Activated CD8-positive, alpha-beta T cell treated with anti-CD3 and anti-CD28 coated beads for 36 hours (primary cell): ENCODE results near the gene ACAP3. TPM values are rescaled to one million over a fixed set of nuclear protein-coding genes. Genes with fewer than 3 reads are reported as not detected.

Experiments used
- ATAC-seq: fragments of 200-7000 bp; cut with Tn5 transposase; one replicate; pipeline ENCODE4 v1.10.0; 2021; ENCODE audit warnings: mild to moderate bottlenecking, moderate library complexity
- CTCF ChIA-PET: fragments of 350-600 bp; sonication (Branson Sonifier 250); formaldehyde crosslinking; loops from one replicate; lab custom pipeline; 2021; ENCODE audit warnings: antibody characterized with exemption; lab: Charles Lee
- POLR2A ChIA-PET: fragments of 350-600 bp; sonication (Branson Sonifier 250); formaldehyde crosslinking; loops from one replicate; lab custom pipeline; 2021; ENCODE audit warnings: antibody characterized with exemption; lab: Charles Lee
- DNase-seq: peaks from one replicate; pipeline ENCODE4 v3.0.0-alpha.2; 2020
- H3K27ac Mint-ChIP-seq: one replicate; pipeline ENCODE4 v1.8.0; 2021; ENCODE audit warnings: mild to moderate bottlenecking, mixed read lengths
- H3K27me3 Mint-ChIP-seq: one replicate; pipeline ENCODE4 v1.8.0; 2021; ENCODE audit warnings: mixed read lengths
- H3K36me3 Mint-ChIP-seq: one replicate; pipeline ENCODE4 v1.8.0; 2021; ENCODE audit warnings: low read depth, mixed read lengths
- H3K4me1 Mint-ChIP-seq: one replicate; pipeline ENCODE4 v1.8.0; 2021; ENCODE audit warnings: low read depth, mixed read lengths
- H3K4me3 Mint-ChIP-seq: one replicate; pipeline ENCODE4 v1.8.0; 2021; ENCODE audit warnings: mild to moderate bottlenecking, moderate library complexity, mixed read lengths
- H3K9me3 Mint-ChIP-seq: one replicate; pipeline ENCODE4 v1.8.0; 2021; ENCODE audit warnings: mixed read lengths
- CTCF ChIP-seq: fragments of 200-600 bp; IDR thresholded peaks from one replicate; pipeline ENCODE4 v1.8.0; 2022; ENCODE audit warnings: antibody characterized with exemption, mild to moderate bottlenecking
- intact Hi-C: fragments of 100-400 bp; cut with micrococcal nuclease; formaldehyde crosslinking; loops from one replicate; pipeline ENCODE4 v1.10.0; 2022
- total RNA-seq, 2 experiments: library from RNA; stranded (reverse); gene quantifications; one replicate each; pipeline ENCODE4 v1.2.3, GENCODE V29; 2021

ACAP3 gene
- total RNA-seq, 2 experiments from 2014 or later = 41.1 to 42.5 TPM

GRCh38 chr1:1302006-1302430 lies 5.7 kb downstream of the ACAP3 start:
- H3K27me3 Mint-ChIP-seq = no peaks in the 10 kb centered on the region
- H3K9me3 Mint-ChIP-seq = no peaks in the 10 kb centered on the region
- TF ChIP-seq CTCF = peak; percentile 62
- DNase-seq = peak; percentile 33
- ChIA-PET CTCF (interaction anchor here (0.6 to 2.3 kb wide), 2 partner anchors 69 to 180 kb away, joined by 3 to 9 read pairs; no protein-coding TSS in a partner anchor), POLR2A (no interaction called here)
- H3K4me1 Mint-ChIP-seq = peaks cover 23% of the 10 kb centered on the region
- no peak overlapping the region for H3K4me3 Mint-ChIP-seq
- H3K36me3 Mint-ChIP-seq = no peaks in the 10 kb centered on the region
- no peak overlapping the region for H3K27ac Mint-ChIP-seq
- intact Hi-C loops = no loop called here
- no peak for ATAC-seq

- intact Hi-C loops = no loop called here
- Mint-ChIP-seq H3K27me3 (no peaks in the 10 kb centered on the region), H3K27ac (no peak overlapping the region), H3K4me1 (peaks cover 8% of the 10 kb centered on the region), H3K36me3 (no peaks in the 10 kb centered on the region), H3K4me3 (no peak overlapping the region), H3K9me3 (no peaks in the 10 kb centered on the region)
- peak; percentile 51 for TF ChIP-seq CTCF
- DNase-seq (no peak), ATAC-seq (no peak)
- CTCF ChIA-PET = interaction anchor here (0.9 to 2.2 kb wide), 4 partner anchors 9 to 267 kb away, joined by 3 to 7 read pairs (median 4); no protein-coding TSS in a partner anchor
- POLR2A ChIA-PET = interaction anchor here (1.3 kb wide), 1 partner anchor 297 kb away, joined by 4 read pairs; no protein-coding TSS in a partner anchor
Observed at GRCh38 chr1:1300352-1300739, 7.4 kb downstream of the ACAP3 start.

- ChIA-PET CTCF (interaction anchor here (0.9 to 2.2 kb wide), 4 partner anchors 8 to 267 kb away, joined by 3 to 7 read pairs (median 4); no protein-coding TSS in a partner anchor), POLR2A (interaction anchor here (1.3 kb wide), 1 partner anchor 297 kb away, joined by 4 read pairs; no protein-coding TSS in a partner anchor)
- ATAC-seq (peak; percentile 80), DNase-seq (peak; percentile 56)
- H3K4me1 Mint-ChIP-seq = peaks cover 4% of the 10 kb centered on the region
- H3K4me3 Mint-ChIP-seq = no peak overlapping the region
- no peaks in the 10 kb centered on the region for H3K36me3 Mint-ChIP-seq
- H3K9me3 Mint-ChIP-seq = no peaks in the 10 kb centered on the region
- peak; percentile 64 for TF ChIP-seq CTCF
- intact Hi-C loops = no loop called here
- no peaks in the 10 kb centered on the region for H3K27me3 Mint-ChIP-seq
- H3K27ac Mint-ChIP-seq = no peak overlapping the region
Observed at GRCh38 chr1:1299686-1300351, 7.9 kb downstream of the ACAP3 start.

GRCh38 chr1:1298861-1299685 lies 8.7 kb downstream of the ACAP3 start:
- Mint-ChIP-seq H3K36me3 (no peaks in the 10 kb centered on the region), H3K27me3 (no peaks in the 10 kb centered on the region), H3K4me3 (no peak overlapping the region), H3K4me1 (peaks cover 2% of the 10 kb centered on the region), H3K9me3 (no peaks in the 10 kb centered on the region), H3K27ac (no peak overlapping the region)
- intact Hi-C loops = no loop called here
- TF ChIP-seq CTCF = no peak
- ChIA-PET POLR2A (interaction anchor here (0.7 kb wide), 1 partner anchor 58 kb away, joined by 3 read pairs; no protein-coding TSS in a partner anchor), CTCF (interaction anchor here (0.9 to 2.2 kb wide), 2 partner anchors 7 to 266 kb away, joined by 3 to 7 read pairs; no protein-coding TSS in a partner anchor)
- ATAC-seq (no peak), DNase-seq (no peak)
